Transverse colon (tissue), 4 donors: ENCODE measurements around the gene SH3TC2. TPM values are rescaled to one million over a fixed set of nuclear protein-coding genes. Genes with fewer than 3 reads are reported as not detected.

Experiments
- DNase-seq: peaks from one replicate; pipeline ENCODE4 v3.0.0-alpha.2; 2019
- H3K27ac ChIP-seq, 4 donors: fragments of 200-600 bp; sonication (generic); 2 replicates each; pipeline ENCODE4 v1.5.1; 2016 to 2018; ENCODE audit warnings: inconsistent platforms in 4 of 4
- H3K27me3 ChIP-seq: fragments of 200-600 bp; sonication (generic); 2 replicates; pipeline ENCODE4 v1.5.1; 2017; ENCODE audit warnings: inconsistent platforms
- H3K36me3 ChIP-seq, 4 donors: fragments of 200-600 bp; sonication (generic); 2 replicates each; pipeline ENCODE4 v1.5.1; 2017 to 2019; ENCODE audit warnings: inconsistent platforms in 4 of 4
- H3K4me1 ChIP-seq, 4 donors: fragments of 200-600 bp; sonication (generic); 2 replicates each; pipeline ENCODE4 v1.5.1; 2017 to 2020; ENCODE audit warnings: inconsistent platforms in 4 of 4
- H3K4me3 ChIP-seq, 4 donors: fragments of 200-600 bp; sonication (generic); 1 replicate in 1 of 4; 2 replicates in 3 of 4; pipeline versions ENCODE4 v1.5.1 to v1.6.1; 2017 to 2019; ENCODE audit warnings: inconsistent platforms in 4 of 4
- H3K9me3 ChIP-seq, 2 donors: fragments of 200-600 bp; sonication (generic); 2 replicates each; pipeline ENCODE4 v1.5.1; 2017 to 2019; ENCODE audit warnings: inconsistent platforms in 2 of 2
- EP300 ChIP-seq: sonication (generic); formaldehyde crosslinking; IDR thresholded peaks from one replicate; pipeline ENCODE4 v1.6.1; 2017; ENCODE audit warnings: antibody characterized with exemption, low read depth
- POLR2A ChIP-seq: fragments of 450-650 bp; IDR thresholded peaks from one replicate; pipeline ENCODE4 v1.6.1; 2016; ENCODE audit warnings: antibody characterized with exemption, mild to moderate bottlenecking, moderate library complexity
- POLR2AphosphoS5 ChIP-seq, 3 donors: sonication (generic); formaldehyde crosslinking; IDR thresholded peaks; one replicate each; pipeline ENCODE4 v1.6.1; 2016; ENCODE audit warnings: antibody characterized with exemption in 3 of 3
- WGBS, 2 donors: methylation state at CpG; one replicate each; pipeline ENCODE4 v1.1.5; 2018; ENCODE audit warnings: low coverage in 1 of 2; 5-methylcytosine and 5-hydroxymethylcytosine counted together
- in situ Hi-C, 4 donors: fragments of 200-750 bp; cut with MboI; loops; one replicate each; pipeline versions ENCODE4 v1.15.0 to v1.15.1; 2017; ENCODE audit warnings: low sequenced_read_pairs in 3 of 4, low pct_ligation_motif_present in 1 of 4, low pct_unique_long_range_greater_than_20kb in 1 of 4
- intact Hi-C: fragments of 100-400 bp; cut with DNase I; formaldehyde crosslinking; loops from one replicate; pipeline ENCODE4 v1.15.1; 2023; ENCODE audit warnings: low total_unique reads
- total RNA-seq, 4 donors: library from RNA; depleted of rRNA; stranded (reverse); fragments of >200 nt; gene quantifications; one replicate each; pipeline ENCODE4 v1.1.0, GENCODE V29; 2016
- TF ChIP-seq, protein P1 (sequence below), 5 experiments: fragments of 200-600 bp in 3 of 5; fragments of 450-650 bp in 2 of 5; sonication (generic) in 3 of 5; IDR thresholded peaks; 1 replicate in 2 of 5; 2 replicates in 3 of 5; pipeline ENCODE4 v1.5.1; 2016 to 2017; ENCODE audit warnings: antibody characterized with exemption in 5 of 5, inconsistent platforms in 3 of 5, mild to moderate bottlenecking in 2 of 5, moderate library complexity in 1 of 5

SH3TC2 gene
- total RNA-seq, 4 donors from 2014 or later, result 0.55 to 1.6 (median 1.5) TPM; not detected in 1

DNA sequence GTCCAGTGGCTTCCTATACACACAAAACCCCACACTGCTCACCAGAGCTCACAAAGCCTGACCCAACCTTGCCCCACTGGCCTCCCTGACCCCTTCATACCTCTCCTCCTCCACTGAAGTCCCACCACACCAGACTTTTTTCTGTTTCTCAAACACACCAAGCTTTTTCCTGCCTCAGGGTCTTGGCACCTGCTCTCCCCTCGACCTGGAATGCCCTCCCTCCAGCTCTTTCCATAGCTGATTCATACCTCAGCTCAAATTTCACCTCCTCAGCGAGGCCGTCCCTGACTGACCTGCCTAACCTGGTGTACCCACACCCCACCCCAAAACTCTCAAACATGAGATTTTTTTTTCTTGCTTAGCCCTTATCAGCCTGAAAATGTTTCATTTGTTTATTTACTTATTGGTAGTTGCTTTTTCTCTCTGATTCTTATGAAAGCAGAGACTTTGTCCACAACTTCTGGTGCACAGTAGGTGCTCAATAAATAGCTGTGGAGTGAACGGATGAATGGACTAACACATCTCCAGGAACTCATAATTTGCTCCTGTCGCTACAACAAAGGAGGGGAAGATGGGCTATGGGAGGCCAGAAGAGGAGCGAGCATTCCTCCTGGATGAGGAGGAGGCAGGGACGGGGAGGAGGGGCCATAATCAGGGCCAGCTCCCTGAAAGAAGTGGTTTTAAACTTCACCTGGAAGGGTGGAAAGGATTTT, 84.3 kb downstream of the SH3TC2 start:
- 77 to 80% methylated on average over 7 of the region's 7 CpGs for WGBS, 2 donors
- DNase-seq, result no peak
- Histone ChIP-seq H3K27me3 (no peaks in the 10 kb centered on the region), H3K4me3 (no peak overlapping the region), H3K27ac (no peak overlapping the region), H3K9me3 (no peaks in the 10 kb centered on the region), H3K4me1 (peaks cover 0 to 5% (median 0%) of the 10 kb centered on the region in 4 donors), H3K36me3 (no peaks in the 10 kb centered on the region)
- intact Hi-C loops (no loop called here), in situ Hi-C loops (no loop called here)
- TF ChIP-seq, protein P1, sequence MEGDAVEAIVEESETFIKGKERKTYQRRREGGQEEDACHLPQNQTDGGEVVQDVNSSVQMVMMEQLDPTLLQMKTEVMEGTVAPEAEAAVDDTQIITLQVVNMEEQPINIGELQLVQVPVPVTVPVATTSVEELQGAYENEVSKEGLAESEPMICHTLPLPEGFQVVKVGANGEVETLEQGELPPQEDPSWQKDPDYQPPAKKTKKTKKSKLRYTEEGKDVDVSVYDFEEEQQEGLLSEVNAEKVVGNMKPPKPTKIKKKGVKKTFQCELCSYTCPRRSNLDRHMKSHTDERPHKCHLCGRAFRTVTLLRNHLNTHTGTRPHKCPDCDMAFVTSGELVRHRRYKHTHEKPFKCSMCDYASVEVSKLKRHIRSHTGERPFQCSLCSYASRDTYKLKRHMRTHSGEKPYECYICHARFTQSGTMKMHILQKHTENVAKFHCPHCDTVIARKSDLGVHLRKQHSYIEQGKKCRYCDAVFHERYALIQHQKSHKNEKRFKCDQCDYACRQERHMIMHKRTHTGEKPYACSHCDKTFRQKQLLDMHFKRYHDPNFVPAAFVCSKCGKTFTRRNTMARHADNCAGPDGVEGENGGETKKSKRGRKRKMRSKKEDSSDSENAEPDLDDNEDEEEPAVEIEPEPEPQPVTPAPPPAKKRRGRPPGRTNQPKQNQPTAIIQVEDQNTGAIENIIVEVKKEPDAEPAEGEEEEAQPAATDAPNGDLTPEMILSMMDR (IDR thresholded peaks at IDR 0.05), result no peak
- TF ChIP-seq POLR2AphosphoS5 (IDR thresholded peaks at IDR 0.05) (no peak), EP300 (no peak), POLR2A (no peak)

DNA sequence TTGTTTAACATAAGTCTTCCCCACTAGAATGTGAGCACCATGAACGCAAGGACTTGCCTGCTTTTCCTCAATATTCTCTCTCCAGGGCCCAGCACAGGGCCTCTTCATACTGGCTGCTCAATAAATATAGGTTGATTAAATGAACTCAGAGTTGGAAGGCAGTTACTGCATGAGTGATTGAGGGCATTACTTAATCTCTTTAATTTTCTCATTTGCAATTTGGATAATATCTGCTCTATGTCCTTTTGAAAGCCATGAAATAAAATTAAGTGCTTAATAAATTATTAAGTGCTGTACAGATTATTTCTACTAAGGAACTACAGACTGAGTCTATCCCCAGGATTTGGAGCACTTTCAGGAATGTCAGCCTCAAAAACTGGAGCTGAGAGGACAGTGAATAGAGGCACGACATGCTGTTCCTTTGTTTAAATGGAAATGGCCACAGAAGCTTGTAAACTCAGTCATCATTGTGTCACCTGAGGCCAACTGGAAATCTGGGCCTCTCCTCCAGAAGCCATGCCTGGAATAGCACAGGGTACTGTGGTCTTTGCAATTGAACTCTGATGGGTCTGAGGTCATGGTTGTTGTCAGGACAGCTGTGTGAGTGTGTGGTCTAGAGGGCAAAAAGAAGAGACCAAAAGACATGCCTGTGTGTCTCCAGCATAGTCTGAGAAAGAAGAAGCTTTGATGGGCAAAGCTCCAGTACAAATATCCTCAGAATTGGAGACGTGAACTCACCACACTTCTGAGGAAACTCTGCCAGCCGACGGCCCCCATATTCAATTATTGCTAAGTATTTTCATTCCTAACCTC, 86.1 kb downstream of the SH3TC2 start:
- intact Hi-C loops, result no loop called here
- in situ Hi-C loops, result no loop called here
- no peaks in the 10 kb centered on the region for H3K27me3 ChIP-seq
- WGBS, 2 donors, result 70 to 78% methylated on average over 5 of the region's 5 CpGs
- no peak overlapping the region for H3K27ac ChIP-seq
- TF ChIP-seq EP300, result no peak
- no peak for TF ChIP-seq POLR2A
- TF ChIP-seq POLR2AphosphoS5 (IDR thresholded peaks at IDR 0.05), result no peak
- TF ChIP-seq, protein P1 (IDR thresholded peaks at IDR 0.05), result no peak
- H3K36me3 ChIP-seq, result no peaks in the 10 kb centered on the region
- peaks cover 0 to 10% (median 3%) of the 10 kb centered on the region in 4 donors for H3K4me1 ChIP-seq
- H3K4me3 ChIP-seq, result no peak overlapping the region
- H3K9me3 ChIP-seq, result no peaks in the 10 kb centered on the region
- no peak for DNase-seq

DNA sequence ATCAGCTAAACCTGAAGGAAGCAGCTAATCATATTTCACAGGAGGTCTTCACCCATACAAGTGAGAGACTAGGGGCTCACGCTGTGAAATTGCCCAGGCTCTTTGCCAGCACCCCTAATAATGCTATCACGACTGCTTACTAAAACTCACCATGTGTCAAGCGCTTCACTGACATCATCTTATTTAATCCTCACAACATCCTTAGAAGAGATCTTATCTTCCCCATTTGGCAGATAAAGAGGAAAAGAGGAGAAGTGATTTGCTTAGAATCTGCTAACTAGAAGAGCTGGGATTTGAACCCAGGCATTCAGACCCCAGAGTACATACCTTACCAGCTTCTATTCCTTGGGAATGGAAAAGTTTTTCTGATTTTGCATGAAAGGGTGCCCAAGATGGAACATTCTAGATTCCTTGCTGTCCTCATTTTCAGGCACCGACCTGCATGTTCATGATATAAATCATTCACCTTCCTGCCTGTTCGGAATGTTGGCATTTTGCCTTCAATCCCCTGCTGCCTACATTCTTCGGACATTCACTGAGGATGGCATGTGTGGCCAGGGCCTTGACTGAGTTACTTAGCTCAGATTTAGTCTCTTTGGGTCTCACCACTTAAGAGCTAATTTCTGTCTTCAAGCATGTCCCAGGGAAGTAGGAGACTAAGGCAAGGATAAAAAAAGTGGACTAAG, 88.1 kb downstream of the SH3TC2 start:
- no peak for TF ChIP-seq EP300
- TF ChIP-seq POLR2AphosphoS5 (IDR thresholded peaks at IDR 0.05), result no peak
- TF ChIP-seq, protein P1 (IDR thresholded peaks at IDR 0.05), result no peak
- TF ChIP-seq POLR2A, result no peak
- no peaks in the 10 kb centered on the region for H3K27me3 ChIP-seq
- intact Hi-C loops (no loop called here), in situ Hi-C loops (loop anchor here in 1 of 4 donors (25.0 kb wide), 1 partner anchor 162 kb away; no protein-coding TSS in a partner anchor)
- DNase-seq, result no peak
- H3K4me3 ChIP-seq, result no peak overlapping the region
- 87 to 100% methylated on average over 4 to 6 of the region's 6 CpGs for WGBS, 2 donors
- H3K4me1 ChIP-seq, result peaks cover under 1 to 18% (median 6%) of the 10 kb centered on the region in 4 donors
- H3K9me3 ChIP-seq, result no peaks in the 10 kb centered on the region
- no peaks in the 10 kb centered on the region for H3K36me3 ChIP-seq
- no peak overlapping the region for H3K27ac ChIP-seq

DNA sequence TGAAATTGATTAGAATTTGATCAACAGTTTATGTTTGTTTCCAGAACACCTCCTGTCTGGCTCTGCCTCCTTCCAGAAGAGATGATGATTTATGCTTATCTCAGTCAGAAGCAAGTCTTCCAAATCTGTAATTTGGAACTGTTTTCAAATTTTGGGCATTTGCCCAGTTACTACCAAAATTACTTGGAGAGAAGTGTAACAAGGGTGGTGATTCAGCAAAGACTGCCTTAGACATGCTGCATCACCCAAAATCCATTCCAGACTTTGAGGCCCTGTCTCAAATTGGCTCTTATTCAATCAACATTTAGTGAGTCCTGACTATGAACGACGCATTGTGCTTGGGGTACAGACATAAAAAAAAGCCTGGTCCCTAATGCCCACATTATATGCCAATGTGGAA, 89.4 kb downstream of the SH3TC2 start:
- Histone ChIP-seq H3K36me3 (no peaks in the 10 kb centered on the region), H3K27me3 (no peaks in the 10 kb centered on the region), H3K4me3 (no peak overlapping the region), H3K27ac (peak overlapping the region in 1 of 4 donors; percentile 59), H3K9me3 (no peaks in the 10 kb centered on the region), H3K4me1 (peaks cover 4 to 29% (median 7%) of the 10 kb centered on the region in 4 donors)
- intact Hi-C loops (no loop called here), in situ Hi-C loops (loop anchor here in 1 of 4 donors (25.0 kb wide), 1 partner anchor 161 kb away; no protein-coding TSS in a partner anchor)
- TF ChIP-seq, protein P1 (IDR thresholded peaks at IDR 0.05), result no peak
- TF ChIP-seq EP300 (no peak), POLR2A (no peak), POLR2AphosphoS5 (IDR thresholded peaks at IDR 0.05) (no peak)
- DNase-seq, result no peak
- 61 to 71% methylated on average over 2 of the region's 2 CpGs for WGBS, 2 donors
